Measurements from ENCODE around the gene KCTD6. TPM values are rescaled to one million over a fixed set of nuclear protein-coding genes. Genes with fewer than 3 reads are reported as not detected.

Gene KCTD6
- total RNA-seq, 3 donors from 2014 or later (not counting 1 experiment from before 2014, with no cell fraction given): 4.5 to 12.9 (median 7.5) TPM

GRCh38 chr3:58464866-58465265 lies 27.0 kb upstream of the KCTD6 start:
- Mint-ChIP-seq H3K4me1 (peaks cover 8 to 12% of the 10 kb centered on the region in 2 donors), H3K27ac (no peak overlapping the region), H3K27me3 (ENCODE audit: low read depth in 2 of 2) (no peaks in the 10 kb centered on the region), H3K4me3 (no peak overlapping the region), H3K36me3 (no peaks in the 10 kb centered on the region), H3K9me3 (no peaks in the 10 kb centered on the region)
- no peaks in the 10 kb centered on the region for H3K9me3 ChIP-seq (ENCODE audit: control insufficient read depth, insufficient read depth, low read length)
- no peak overlapping the region for H3K27ac ChIP-seq (ENCODE audit: low read length)
- peaks cover 16% of the 10 kb centered on the region for H3K4me1 ChIP-seq (ENCODE audit: control insufficient read depth, insufficient read depth, low read length)
- H3K27me3 ChIP-seq (ENCODE audit: control insufficient read depth, insufficient read depth, low read length): no peaks in the 10 kb centered on the region
- no peak for ATAC-seq
- H3K36me3 ChIP-seq (ENCODE audit: control insufficient read depth, insufficient read depth, low read length): no peaks in the 10 kb centered on the region
- WGBS (ENCODE audit: insufficient coverage): 51% methylated on average over 3 of the region's 3 CpGs
- intact Hi-C loops (cut with micrococcal nuclease): no loop called here
- TF ChIP-seq, protein P1, sequence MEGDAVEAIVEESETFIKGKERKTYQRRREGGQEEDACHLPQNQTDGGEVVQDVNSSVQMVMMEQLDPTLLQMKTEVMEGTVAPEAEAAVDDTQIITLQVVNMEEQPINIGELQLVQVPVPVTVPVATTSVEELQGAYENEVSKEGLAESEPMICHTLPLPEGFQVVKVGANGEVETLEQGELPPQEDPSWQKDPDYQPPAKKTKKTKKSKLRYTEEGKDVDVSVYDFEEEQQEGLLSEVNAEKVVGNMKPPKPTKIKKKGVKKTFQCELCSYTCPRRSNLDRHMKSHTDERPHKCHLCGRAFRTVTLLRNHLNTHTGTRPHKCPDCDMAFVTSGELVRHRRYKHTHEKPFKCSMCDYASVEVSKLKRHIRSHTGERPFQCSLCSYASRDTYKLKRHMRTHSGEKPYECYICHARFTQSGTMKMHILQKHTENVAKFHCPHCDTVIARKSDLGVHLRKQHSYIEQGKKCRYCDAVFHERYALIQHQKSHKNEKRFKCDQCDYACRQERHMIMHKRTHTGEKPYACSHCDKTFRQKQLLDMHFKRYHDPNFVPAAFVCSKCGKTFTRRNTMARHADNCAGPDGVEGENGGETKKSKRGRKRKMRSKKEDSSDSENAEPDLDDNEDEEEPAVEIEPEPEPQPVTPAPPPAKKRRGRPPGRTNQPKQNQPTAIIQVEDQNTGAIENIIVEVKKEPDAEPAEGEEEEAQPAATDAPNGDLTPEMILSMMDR (IDR thresholded peaks at IDR 0.05): no peak
- no peak overlapping the region for H3K4me3 ChIP-seq (ENCODE audit: low read length)
- peak in 1 of 2 donors; percentile 13 for DNase-seq

- Histone ChIP-seq H3K9me3 (ENCODE audit: control insufficient read depth, insufficient read depth, low read length) (no peaks in the 10 kb centered on the region), H3K4me3 (ENCODE audit: low read length) (no peak overlapping the region), H3K27ac (ENCODE audit: low read length) (no peak overlapping the region), H3K4me1 (ENCODE audit: control insufficient read depth, insufficient read depth, low read length) (peaks cover 37% of the 10 kb centered on the region), H3K27me3 (ENCODE audit: control insufficient read depth, insufficient read depth, low read length) (no peaks in the 10 kb centered on the region), H3K36me3 (ENCODE audit: control insufficient read depth, insufficient read depth, low read length) (no peaks in the 10 kb centered on the region)
- Mint-ChIP-seq H3K27me3 (ENCODE audit: low read depth in 2 of 2) (no peaks in the 10 kb centered on the region), H3K9me3 (no peaks in the 10 kb centered on the region), H3K27ac (no peak overlapping the region), H3K36me3 (no peaks in the 10 kb centered on the region), H3K4me3 (no peak overlapping the region), H3K4me1 (peaks cover 25 to 30% of the 10 kb centered on the region in 2 donors)
- ATAC-seq (no peak), DNase-seq (no peak)
- TF ChIP-seq, protein P1 (IDR thresholded peaks at IDR 0.05): no peak
- 95% methylated on average over 4 of the region's 4 CpGs for WGBS (ENCODE audit: insufficient coverage)
- intact Hi-C loops (cut with micrococcal nuclease): no loop called here
Observed at GRCh38 chr3:58466899-58467563, 24.9 kb upstream of the KCTD6 start.

DNA sequence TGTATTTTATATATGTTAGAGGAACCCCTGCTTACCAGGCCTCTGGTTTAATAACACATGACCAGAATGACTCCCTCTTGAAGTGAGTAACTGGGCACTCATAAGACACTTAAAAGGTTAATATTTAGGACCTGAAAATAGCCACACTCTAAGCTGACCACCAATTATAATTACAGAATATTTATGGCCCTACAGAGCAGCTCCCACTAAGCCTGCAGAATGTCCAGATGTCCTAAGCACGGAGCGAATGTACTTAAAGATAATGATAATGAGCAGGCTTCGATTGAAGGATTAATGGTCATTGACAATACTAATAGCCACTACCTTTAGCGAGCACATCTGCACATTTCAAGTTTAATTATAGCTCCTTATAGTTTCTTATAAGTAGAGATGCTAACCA lies 22.8 kb upstream of the KCTD6 start:
- Mint-ChIP-seq H3K4me3 (no peak overlapping the region), H3K9me3 (no peaks in the 10 kb centered on the region), H3K4me1 (peaks cover 25 to 30% of the 10 kb centered on the region in 2 donors), H3K27ac (no peak overlapping the region), H3K36me3 (no peaks in the 10 kb centered on the region), H3K27me3 (ENCODE audit: low read depth in 2 of 2) (no peaks in the 10 kb centered on the region)
- H3K36me3 ChIP-seq (ENCODE audit: control insufficient read depth, insufficient read depth, low read length): no peaks in the 10 kb centered on the region
- H3K4me1 ChIP-seq (ENCODE audit: control insufficient read depth, insufficient read depth, low read length): peaks cover 39% of the 10 kb centered on the region
- ATAC-seq: no peak
- H3K4me3 ChIP-seq (ENCODE audit: low read length): no peak overlapping the region
- TF ChIP-seq, protein P1 (IDR thresholded peaks at IDR 0.05): no peak
- no peak overlapping the region for H3K27ac ChIP-seq (ENCODE audit: low read length)
- H3K9me3 ChIP-seq (ENCODE audit: control insufficient read depth, insufficient read depth, low read length): no peaks in the 10 kb centered on the region
- 100% methylated on average over 3 of the region's 4 CpGs for WGBS (ENCODE audit: insufficient coverage)
- DNase-seq: no peak
- intact Hi-C loops (cut with micrococcal nuclease): no loop called here
- H3K27me3 ChIP-seq (ENCODE audit: control insufficient read depth, insufficient read depth, low read length): no peaks in the 10 kb centered on the region
